OCI-LY7 (cell line): ENCODE measurements around the gene TRIP12. TPM values are rescaled to one million over a fixed set of nuclear protein-coding genes. Genes with fewer than 3 reads are reported as not detected.

Experiments used
- BruUV-seq: library from RNA; stranded (reverse); fragments of 400-500 nt; replicated peaks from 2 replicates; lab custom pipeline; 2021; lab: Mats Ljungman, UMichigan
- CTCF ChIA-PET: fragments of 300-600 bp; sonication (Branson Sonifier 250); formaldehyde crosslinking; loops from one replicate; lab custom pipeline; 2022; ENCODE audit warnings: antibody characterized with exemption; ENCODE audit not compliant: unreplicated experiment; lab: Charles Lee
- POLR2A ChIA-PET: fragments of 300-600 bp; sonication (Branson Sonifier 250); formaldehyde crosslinking; loops from one replicate; lab custom pipeline; 2022; ENCODE audit warnings: antibody characterized with exemption; lab: Charles Lee
- DNase-seq: peaks from one replicate; pipeline ENCODE4 v3.0.0-alpha.2; 2015; ENCODE audit warnings: low spot score
- H2AFZ ChIP-seq: fragments of 200-600 bp; sonication (generic), shearing (Covaris generic); 2 replicates; pipeline ENCODE4 v1.6.1; 2014; ENCODE audit warnings: mild to moderate bottlenecking, antibody characterized with exemption, low read length, moderate library complexity
- H3K27ac ChIP-seq: fragments of 200-600 bp; sonication (generic); 2 replicates; pipeline ENCODE4 v1.5.1; 2014; ENCODE audit warnings: mixed run types, low read depth, mild to moderate bottlenecking, moderate library complexity, low read length, inconsistent platforms; ENCODE audit not compliant: poor library complexity, severe bottlenecking
- H3K36me3 ChIP-seq: fragments of 200-600 bp; sonication (generic); 2 replicates; pipeline ENCODE4 v1.6.1; 2014; ENCODE audit warnings: mild to moderate bottlenecking, antibody characterized with exemption, low read length, moderate library complexity, mixed read lengths; ENCODE audit not compliant: insufficient read depth
- H3K4me1 ChIP-seq: fragments of 200-600 bp; sonication (generic); 2 replicates; pipeline ENCODE4 v1.5.1; 2014; ENCODE audit warnings: mild to moderate bottlenecking, low read length; ENCODE audit not compliant: insufficient read depth, poor library complexity, severe bottlenecking
- H3K4me2 ChIP-seq: fragments of 200-600 bp; sonication (generic); 2 replicates; pipeline ENCODE4 v1.6.1; 2014; ENCODE audit warnings: mild to moderate bottlenecking, low read length
- H3K4me3 ChIP-seq: fragments of 200-600 bp; sonication (generic); 2 replicates; pipeline ENCODE4 v1.5.1; 2014; ENCODE audit warnings: mild to moderate bottlenecking, low read depth, low read length; ENCODE audit not compliant: poor library complexity, severe bottlenecking
- H3K79me2 ChIP-seq: fragments of 200-600 bp; sonication (generic); 2 replicates; pipeline ENCODE4 v1.6.1; 2016; ENCODE audit warnings: low read depth, mild to moderate bottlenecking, low read length, moderate library complexity, mixed read lengths; ENCODE audit not compliant: insufficient read depth
- H3K9me2 ChIP-seq: fragments of 200-600 bp; sonication (generic); 2 replicates; pipeline ENCODE4 v1.6.1; 2016; ENCODE audit warnings: mild to moderate bottlenecking, low read length, mixed read lengths; ENCODE audit not compliant: insufficient read depth
- H3K9me3 ChIP-seq: fragments of 200-600 bp; sonication (generic); 2 replicates; pipeline ENCODE4 v1.6.1; 2014; ENCODE audit warnings: mild to moderate bottlenecking, mixed run types, low read length, mixed read lengths
- H4K20me1 ChIP-seq: fragments of 200-600 bp; sonication (generic); 2 replicates; pipeline ENCODE4 v1.6.1; 2014; ENCODE audit warnings: mild to moderate bottlenecking, antibody characterized with exemption, low read length, moderate library complexity, mixed read lengths; ENCODE audit not compliant: insufficient read depth
- CTCF ChIP-seq: fragments of 200-600 bp; sonication (generic); conservative IDR thresholded peaks from 2 replicates; pipeline ENCODE4 v1.5.1; 2014; ENCODE audit warnings: mild to moderate bottlenecking, antibody characterized with exemption, low read length, moderate library complexity, mixed read lengths
- EZH2phosphoT487 ChIP-seq: fragments of 200-600 bp; sonication (generic); IDR thresholded peaks from 2 replicates; pipeline ENCODE4 v1.6.1; 2018; ENCODE audit warnings: low read depth, borderline replicate concordance, mild to moderate bottlenecking, mixed run types, antibody characterized with exemption, low read length, moderate library complexity, mixed read lengths
- intact Hi-C: fragments of 100-400 bp; cut with micrococcal nuclease; formaldehyde crosslinking; loops from one replicate; pipeline ENCODE4 v1.10.0; 2022; ENCODE audit not compliant: unreplicated experiment
- total RNA-seq, 2 experiments: library from RNA; depleted of rRNA in 1 of 2; stranded (reverse); fragments of >200 nt in 1 of 2; shearing (Covaris generic) in 1 of 2; gene quantifications; 2 replicates each; pipeline ENCODE4 v1.2.3, GENCODE V29; 2014 to 2022

TRIP12 gene
- total RNA-seq, 2 experiments from 2014 or later = 80.0 to 185 TPM

- H3K4me2 ChIP-seq = no peak overlapping the region
- H3K36me3 ChIP-seq = no peaks in the 10 kb centered on the region
- TF ChIP-seq CTCF (no peak), EZH2phosphoT487 (no peak)
- no TSS peak for BruUV-seq
- H3K79me2 ChIP-seq = no peaks in the 10 kb centered on the region
- no peaks in the 10 kb centered on the region for H3K9me3 ChIP-seq
- CTCF ChIA-PET = no interaction called here
- intact Hi-C loops = no loop called here
- no peak overlapping the region for H2AFZ ChIP-seq
- POLR2A ChIA-PET = no interaction called here
- H4K20me1 ChIP-seq = no peaks in the 10 kb centered on the region
- no peak overlapping the region for H3K27ac ChIP-seq
- DNase-seq = no peak
- no peak overlapping the region for H3K4me3 ChIP-seq
- no peaks in the 10 kb centered on the region for H3K4me1 ChIP-seq
- H3K9me2 ChIP-seq = no peaks in the 10 kb centered on the region
Observed at GRCh38 chr2:229956491-229956890, 34.7 kb upstream of the TRIP12 start.

- BruUV-seq = no TSS peak
- Histone ChIP-seq H3K79me2 (no peaks in the 10 kb centered on the region), H3K4me1 (no peaks in the 10 kb centered on the region), H2AFZ (no peak overlapping the region), H3K9me2 (no peaks in the 10 kb centered on the region), H4K20me1 (no peaks in the 10 kb centered on the region), H3K27ac (no peak overlapping the region), H3K9me3 (no peaks in the 10 kb centered on the region), H3K36me3 (no peaks in the 10 kb centered on the region), H3K4me2 (no peak overlapping the region), H3K4me3 (no peak overlapping the region)
- DNase-seq = no peak
- intact Hi-C loops = no loop called here
- ChIA-PET CTCF (no interaction called here), POLR2A (no interaction called here)
- no peak for TF ChIP-seq CTCF
- no peak for TF ChIP-seq EZH2phosphoT487
Observed at GRCh38 chr2:229955663-229956062, 33.9 kb upstream of the TRIP12 start.

GRCh38 chr2:229952256-229952835 is 30.5 kb upstream of the TRIP12 start:
- H3K9me3 ChIP-seq = no peaks in the 10 kb centered on the region
- BruUV-seq = no TSS peak
- intact Hi-C loops = no loop called here

More at GRCh38 chr2:229952256-229952835, 30.5 kb upstream of the TRIP12 start:
- no peaks in the 10 kb centered on the region for H3K9me2 ChIP-seq
- H3K36me3 ChIP-seq = no peaks in the 10 kb centered on the region
- no peaks in the 10 kb centered on the region for H4K20me1 ChIP-seq
- no peak overlapping the region for H3K4me3 ChIP-seq
- DNase-seq = no peak
- H3K27ac ChIP-seq = no peak overlapping the region
- TF ChIP-seq EZH2phosphoT487 (no peak), CTCF (no peak)
- H2AFZ ChIP-seq = no peak overlapping the region
- ChIA-PET CTCF (no interaction called here), POLR2A (no interaction called here)
- no peaks in the 10 kb centered on the region for H3K4me1 ChIP-seq
- no peaks in the 10 kb centered on the region for H3K79me2 ChIP-seq
- H3K4me2 ChIP-seq = no peak overlapping the region
